NT2/D1 (cell line): Measurements from ENCODE around the gene RASAL2.

Source experiments
- YY1 ChIP-seq: IDR thresholded peaks from 2 replicates; pipeline ENCODE4 v1.6.1; 2011; ENCODE audit not compliant: insufficient read length, insufficient read depth
- ZNF274 ChIP-seq: IDR thresholded peaks from 2 replicates; pipeline ENCODE4 v1.6.1; 2011; ENCODE audit warnings: mild to moderate bottlenecking, low read depth, low read length

- TF ChIP-seq ZNF274 (no peak), YY1 (no peak)
Measured at GRCh38 chr1:178091986-178092745, 1.7 kb upstream of the RASAL2 start.
